Osteocyte (in vitro differentiated cells): ENCODE data around the gene MAP7. TPM values are rescaled to one million over a fixed set of nuclear protein-coding genes. Genes with fewer than 3 reads are reported as not detected.
"Not testable (repeated sequence)": the region's sequence is repeated elsewhere in the genome, so short reads cannot be mapped to it uniquely, and the experiment has no call there.

ENCODE experiments used
- DNase-seq: peaks from one replicate; pipeline ENCODE4 v3.0.0; 2021; ENCODE audit warnings: mixed read lengths; ENCODE audit not compliant: unreplicated experiment; ENCODE audit errors: extremely low spot score
- H3K27ac Mint-ChIP-seq: one replicate; pipeline ENCODE4 v1.8.0; 2021; ENCODE audit warnings: mild to moderate bottlenecking, mixed read lengths; ENCODE audit not compliant: unreplicated experiment
- H3K27me3 Mint-ChIP-seq: one replicate; pipeline ENCODE4 v1.8.0; 2021; ENCODE audit warnings: mixed read lengths; ENCODE audit not compliant: unreplicated experiment
- H3K36me3 Mint-ChIP-seq: one replicate; pipeline ENCODE4 v1.8.0; 2021; ENCODE audit warnings: mixed read lengths; ENCODE audit not compliant: unreplicated experiment
- H3K4me1 Mint-ChIP-seq: one replicate; pipeline ENCODE4 v1.8.0; 2021; ENCODE audit warnings: mixed read lengths; ENCODE audit not compliant: unreplicated experiment
- H3K4me3 Mint-ChIP-seq: one replicate; pipeline ENCODE4 v1.8.0; 2021; ENCODE audit warnings: mild to moderate bottlenecking, moderate library complexity, mixed read lengths; ENCODE audit not compliant: unreplicated experiment
- H3K9me3 Mint-ChIP-seq: one replicate; pipeline ENCODE4 v1.8.0; 2021; ENCODE audit warnings: mixed read lengths; ENCODE audit not compliant: unreplicated experiment
- total RNA-seq: library from RNA; stranded (reverse); gene quantifications from 2 replicates; pipeline ENCODE4 v1.2.1, GENCODE V29; 2021
- TF ChIP-seq, protein P1 (sequence below): fragments of 200-600 bp; sonication (generic); IDR thresholded peaks from 2 replicates; pipeline ENCODE4 v1.5.0; 2021; ENCODE audit warnings: antibody characterized with exemption, mild to moderate bottlenecking, moderate library complexity

MAP7 gene
- total RNA-seq, 1 donor from 2014 or later, result 0.38 TPM

DNA sequence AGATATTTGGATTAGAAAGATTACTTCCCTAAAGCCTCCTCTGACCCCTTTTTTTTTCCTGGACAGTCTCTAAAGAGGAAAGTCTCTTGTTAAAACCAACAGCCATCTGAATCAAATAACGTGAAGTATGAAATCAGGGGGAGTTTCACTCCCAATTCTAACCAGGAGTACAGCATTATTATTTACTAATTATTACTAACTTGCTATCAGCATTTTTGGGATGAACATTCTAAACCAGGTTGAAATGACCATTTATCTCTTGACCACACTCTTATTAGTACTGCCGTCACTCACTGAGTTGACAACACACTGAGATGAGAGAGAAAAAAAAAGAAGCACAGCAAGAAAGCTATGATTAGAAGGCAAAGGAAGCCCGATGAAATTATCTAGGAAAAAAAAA is 146.2 kb downstream of the MAP7 start:
- Mint-ChIP-seq H3K27me3 (peaks cover 15% of the 10 kb centered on the region), H3K36me3 (no peaks in the 10 kb centered on the region), H3K9me3 (no peaks in the 10 kb centered on the region), H3K27ac (no peak overlapping the region), H3K4me1 (no peaks in the 10 kb centered on the region), H3K4me3 (no peak overlapping the region)
- no peak for DNase-seq
- TF ChIP-seq, protein P1, sequence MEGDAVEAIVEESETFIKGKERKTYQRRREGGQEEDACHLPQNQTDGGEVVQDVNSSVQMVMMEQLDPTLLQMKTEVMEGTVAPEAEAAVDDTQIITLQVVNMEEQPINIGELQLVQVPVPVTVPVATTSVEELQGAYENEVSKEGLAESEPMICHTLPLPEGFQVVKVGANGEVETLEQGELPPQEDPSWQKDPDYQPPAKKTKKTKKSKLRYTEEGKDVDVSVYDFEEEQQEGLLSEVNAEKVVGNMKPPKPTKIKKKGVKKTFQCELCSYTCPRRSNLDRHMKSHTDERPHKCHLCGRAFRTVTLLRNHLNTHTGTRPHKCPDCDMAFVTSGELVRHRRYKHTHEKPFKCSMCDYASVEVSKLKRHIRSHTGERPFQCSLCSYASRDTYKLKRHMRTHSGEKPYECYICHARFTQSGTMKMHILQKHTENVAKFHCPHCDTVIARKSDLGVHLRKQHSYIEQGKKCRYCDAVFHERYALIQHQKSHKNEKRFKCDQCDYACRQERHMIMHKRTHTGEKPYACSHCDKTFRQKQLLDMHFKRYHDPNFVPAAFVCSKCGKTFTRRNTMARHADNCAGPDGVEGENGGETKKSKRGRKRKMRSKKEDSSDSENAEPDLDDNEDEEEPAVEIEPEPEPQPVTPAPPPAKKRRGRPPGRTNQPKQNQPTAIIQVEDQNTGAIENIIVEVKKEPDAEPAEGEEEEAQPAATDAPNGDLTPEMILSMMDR, result no peak

DNA sequence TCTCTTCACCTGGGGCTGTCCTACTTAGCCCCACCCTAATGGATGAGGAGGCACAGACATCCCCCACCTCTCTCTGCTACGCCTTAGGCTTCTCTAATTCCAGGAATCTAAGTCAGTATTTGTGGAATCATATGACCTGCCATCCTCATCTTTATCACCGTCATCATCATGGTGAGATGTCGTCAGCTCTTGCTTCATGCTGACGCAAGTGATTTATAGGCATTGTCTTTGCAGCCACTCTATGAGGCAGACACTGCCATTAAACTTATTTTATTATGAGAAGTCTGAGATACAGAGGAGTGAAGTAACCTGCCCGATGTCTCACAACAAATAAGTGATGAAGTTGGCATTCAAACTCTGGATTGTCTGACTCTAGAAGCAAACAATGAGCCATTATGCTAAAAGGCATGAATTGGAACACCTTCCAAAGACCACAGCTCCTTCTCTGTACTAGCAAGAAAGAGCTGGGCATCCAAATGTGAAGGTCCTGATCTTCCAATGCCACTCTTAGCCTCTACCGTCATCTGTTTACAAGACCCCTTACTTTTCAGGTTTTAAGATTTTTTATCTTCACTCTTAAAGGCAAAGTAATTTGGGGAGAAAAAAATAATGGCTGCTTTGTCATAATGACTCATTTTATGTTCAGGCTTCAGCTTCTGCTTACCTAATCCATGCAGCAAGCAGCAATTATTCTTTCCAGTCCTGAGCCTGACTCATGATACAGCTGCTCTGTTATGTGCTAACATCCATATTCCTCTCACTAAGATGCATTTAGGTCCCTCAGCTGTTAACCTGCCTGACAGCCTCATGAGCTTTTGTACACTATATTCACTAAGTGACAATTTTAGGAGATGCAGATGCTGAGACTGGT is 146.9 kb downstream of the MAP7 start:
- no peaks in the 10 kb centered on the region for H3K9me3 Mint-ChIP-seq
- peaks cover 15% of the 10 kb centered on the region for H3K27me3 Mint-ChIP-seq
- no peaks in the 10 kb centered on the region for H3K4me1 Mint-ChIP-seq
- no peaks in the 10 kb centered on the region for H3K36me3 Mint-ChIP-seq
- no peak for DNase-seq
- TF ChIP-seq, protein P1, result no peak
- no peak overlapping the region for H3K4me3 Mint-ChIP-seq
- H3K27ac Mint-ChIP-seq, result no peak overlapping the region

DNA sequence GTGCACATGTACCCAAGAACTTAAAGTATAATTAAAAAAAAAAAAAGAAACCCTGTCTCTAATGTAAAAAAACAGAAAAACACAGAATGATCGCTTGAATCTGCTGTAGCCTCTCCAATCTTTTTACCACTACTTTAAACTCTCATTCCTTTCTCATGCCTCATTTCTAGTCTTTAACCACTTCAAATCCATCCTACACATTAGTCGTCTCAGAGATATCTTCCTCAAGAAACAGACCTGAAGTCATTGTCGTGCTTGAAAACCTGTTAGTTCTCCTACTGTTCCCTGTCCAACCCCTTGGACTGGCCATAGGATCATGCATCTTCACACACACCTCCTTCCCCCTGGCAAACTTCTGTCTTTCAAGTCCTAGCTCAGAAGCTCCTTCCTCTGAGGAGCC is 148.5 kb downstream of the MAP7 start:
- no peaks in the 10 kb centered on the region for H3K9me3 Mint-ChIP-seq

GRCh38 chr6:136401236-136401635 is 149.0 kb downstream of the MAP7 start:
- H3K9me3 Mint-ChIP-seq, H3K27ac Mint-ChIP-seq, H3K4me1 Mint-ChIP-seq, H3K36me3 Mint-ChIP-seq, H3K27me3 Mint-ChIP-seq, DNase-seq, H3K4me3 Mint-ChIP-seq: not testable (repeated sequence)

More for the DNA sequence above, 148.5 kb downstream of the MAP7 start:
- H3K27ac Mint-ChIP-seq, result no peak overlapping the region
- no peaks in the 10 kb centered on the region for H3K36me3 Mint-ChIP-seq
- H3K4me1 Mint-ChIP-seq, result no peaks in the 10 kb centered on the region
- peaks cover 7% of the 10 kb centered on the region for H3K27me3 Mint-ChIP-seq
- DNase-seq, result no peak
- TF ChIP-seq, protein P1, result no peak
- no peak overlapping the region for H3K4me3 Mint-ChIP-seq

GRCh38 chr6:136398453-136398852 is 151.8 kb downstream of the MAP7 start:
- Mint-ChIP-seq H3K4me1 (no peaks in the 10 kb centered on the region), H3K36me3 (no peaks in the 10 kb centered on the region), H3K27ac (no peak overlapping the region), H3K27me3 (peaks cover 10% of the 10 kb centered on the region), H3K4me3 (no peak overlapping the region), H3K9me3 (no peaks in the 10 kb centered on the region)
- DNase-seq, result no peak
- TF ChIP-seq, protein P1, result no peak
